Smooth muscle cell (in vitro differentiated cells): ENCODE results near the gene DUS3L. TPM values are rescaled to one million over a fixed set of nuclear protein-coding genes. Genes with fewer than 3 reads are reported as not detected.

Experiments used
- DNase-seq: peaks from one replicate; lab custom pipeline; 2025; ENCODE audit not compliant: unreplicated experiment; lab: John Stamatoyannopoulos, UW
- H2AFZ ChIP-seq: fragments of 200-600 bp; sonication (generic); 2 replicates; pipeline ENCODE4 v1.6.0; 2016; ENCODE audit warnings: antibody characterized with exemption, low read depth, mild to moderate bottlenecking
- H3F3A ChIP-seq: fragments of 200-600 bp; sonication (generic); 2 replicates; pipeline ENCODE4 v1.6.0; 2017; ENCODE audit warnings: antibody characterized with exemption, low read depth
- H3K27ac ChIP-seq: fragments of 200-600 bp; sonication (generic); 2 replicates; pipeline ENCODE4 v1.5.1; 2016; ENCODE audit warnings: low read depth, mild to moderate bottlenecking
- H3K27me3 ChIP-seq: fragments of 200-600 bp; sonication (generic); 2 replicates; pipeline ENCODE4 v1.6.1; 2016; ENCODE audit warnings: low read depth, mild to moderate bottlenecking
- H3K36me3 ChIP-seq: fragments of 200-600 bp; sonication (generic); 2 replicates; pipeline ENCODE4 v1.5.1; 2016; ENCODE audit warnings: low read depth
- H3K4me1 ChIP-seq: fragments of 200-600 bp; sonication (generic); 2 replicates; pipeline ENCODE4 v1.5.1; 2016; ENCODE audit warnings: low read depth
- H3K4me2 ChIP-seq: fragments of 200-600 bp; sonication (generic); 2 replicates; pipeline ENCODE4 v1.6.0; 2016; ENCODE audit warnings: mild to moderate bottlenecking
- H3K4me3 ChIP-seq: fragments of 200-600 bp; sonication (generic); 2 replicates; pipeline ENCODE4 v1.5.1; 2016; ENCODE audit warnings: mild to moderate bottlenecking
- H3K79me2 ChIP-seq: fragments of 200-600 bp; sonication (generic); 2 replicates; pipeline ENCODE4 v1.6.0; 2016; ENCODE audit warnings: low read depth, mild to moderate bottlenecking
- H3K9ac ChIP-seq: fragments of 200-600 bp; sonication (generic); 2 replicates; pipeline ENCODE4 v1.6.0; 2016; ENCODE audit warnings: low read depth
- H3K9me3 ChIP-seq: fragments of 200-600 bp; sonication (generic); replicated peaks from 2 replicates; pipeline ENCODE4 v1.5.1; 2016; ENCODE audit warnings: low read depth
- H4K20me1 ChIP-seq: fragments of 200-600 bp; sonication (generic); 2 replicates; pipeline ENCODE4 v1.6.0; 2016; ENCODE audit warnings: low read depth
- CTCF ChIP-seq: fragments of 200-600 bp; sonication (generic); IDR thresholded peaks from 2 replicates; pipeline ENCODE4 v1.5.1; 2017; ENCODE audit warnings: borderline replicate concordance, mild to moderate bottlenecking, antibody characterized with exemption; ENCODE audit not compliant: insufficient read depth, poor library complexity, severe bottlenecking
- WGBS: methylation state at CpG from one replicate; pipeline ENCODE4 v1.1.7; 2016; ENCODE audit warnings: low lambda C conversion rate; 5-methylcytosine and 5-hydroxymethylcytosine counted together
- polyA plus RNA-seq: library from polyadenylated mRNA; unstranded; fragments of >200 nt; fragmentation: Nextera tagmentation; extraction: Ambion mirVana; gene quantifications from 2 replicates; pipeline ENCODE4 v1.2.1, GENCODE V29; 2016
- total RNA-seq: library from RNA; depleted of rRNA; stranded (reverse); fragments of >200 nt; gene quantifications from 2 replicates; pipeline ENCODE4 v1.2.3, GENCODE V29; 2014

The DUS3L gene
- total and polyA plus RNA-seq, 2 experiments from 2014 or later: 18.5 to 19.7 TPM

GRCh38 chr19:5778402-5778801 is 12.6 kb downstream of the DUS3L start:
- Histone ChIP-seq H3K79me2 (no peaks in the 10 kb centered on the region), H3K9ac (no peak overlapping the region), H3F3A (no peaks in the 10 kb centered on the region), H3K4me1 (no peaks in the 10 kb centered on the region), H3K4me3 (no peak overlapping the region), H4K20me1 (no peaks in the 10 kb centered on the region), H3K27ac (no peak overlapping the region), H3K36me3 (no peaks in the 10 kb centered on the region), H2AFZ (no peak overlapping the region), H3K27me3 (no peaks in the 10 kb centered on the region), H3K9me3 (no peaks in the 10 kb centered on the region), H3K4me2 (no peak overlapping the region)
- no peak for DNase-seq
- 93% methylated on average over 16 of the region's 17 CpGs for WGBS
- no peak for TF ChIP-seq CTCF

GRCh38 chr19:5775668-5776309 is 15.2 kb downstream of the DUS3L start:
- Histone ChIP-seq H3K9me3 (no peaks in the 10 kb centered on the region), H3K79me2 (no peaks in the 10 kb centered on the region), H3K4me3 (no peak overlapping the region), H3K27ac (no peak overlapping the region), H2AFZ (no peak overlapping the region), H3F3A (no peaks in the 10 kb centered on the region), H3K9ac (no peak overlapping the region), H4K20me1 (no peaks in the 10 kb centered on the region), H3K4me1 (no peaks in the 10 kb centered on the region), H3K27me3 (no peaks in the 10 kb centered on the region), H3K36me3 (no peaks in the 10 kb centered on the region), H3K4me2 (no peak overlapping the region)
- TF ChIP-seq CTCF: no peak
- DNase-seq: no peak
- WGBS: 87% methylated on average over 17 of the region's 17 CpGs

GRCh38 chr19:5774921-5775320 is 16.0 kb downstream of the DUS3L start:
- H3K36me3 ChIP-seq: no peaks in the 10 kb centered on the region
- no peak overlapping the region for H3K4me2 ChIP-seq
- TF ChIP-seq CTCF: no peak
- no peak for DNase-seq
- no peaks in the 10 kb centered on the region for H4K20me1 ChIP-seq
- H3K9ac ChIP-seq: no peak overlapping the region
- no peaks in the 10 kb centered on the region for H3K4me1 ChIP-seq
- H3K79me2 ChIP-seq: no peaks in the 10 kb centered on the region
- no peaks in the 10 kb centered on the region for H3K9me3 ChIP-seq
- no peak overlapping the region for H3K27ac ChIP-seq
- H2AFZ ChIP-seq: no peak overlapping the region
- 93% methylated on average over 8 of the region's 8 CpGs for WGBS
- H3K4me3 ChIP-seq: no peak overlapping the region
- H3F3A ChIP-seq: no peaks in the 10 kb centered on the region
- no peaks in the 10 kb centered on the region for H3K27me3 ChIP-seq

GRCh38 chr19:5773276-5773675 is 17.7 kb downstream of the DUS3L start:
- H3K27me3 ChIP-seq: no peaks in the 10 kb centered on the region
- no peaks in the 10 kb centered on the region for H3K4me1 ChIP-seq
- H3K4me2 ChIP-seq: no peak overlapping the region
- no peak overlapping the region for H3K9ac ChIP-seq
- no peaks in the 10 kb centered on the region for H3F3A ChIP-seq
- H3K79me2 ChIP-seq: no peaks in the 10 kb centered on the region
- no peak overlapping the region for H2AFZ ChIP-seq
- no peaks in the 10 kb centered on the region for H3K36me3 ChIP-seq
- no peak for DNase-seq
- no peak for TF ChIP-seq CTCF
- H3K27ac ChIP-seq: no peak overlapping the region
- H4K20me1 ChIP-seq: no peaks in the 10 kb centered on the region
- H3K4me3 ChIP-seq: no peak overlapping the region
- 95% methylated on average over 5 of the region's 5 CpGs for WGBS
- H3K9me3 ChIP-seq: no peaks in the 10 kb centered on the region
